ENCODE results near the gene FAM184B.

The FAM184B gene

DNA sequence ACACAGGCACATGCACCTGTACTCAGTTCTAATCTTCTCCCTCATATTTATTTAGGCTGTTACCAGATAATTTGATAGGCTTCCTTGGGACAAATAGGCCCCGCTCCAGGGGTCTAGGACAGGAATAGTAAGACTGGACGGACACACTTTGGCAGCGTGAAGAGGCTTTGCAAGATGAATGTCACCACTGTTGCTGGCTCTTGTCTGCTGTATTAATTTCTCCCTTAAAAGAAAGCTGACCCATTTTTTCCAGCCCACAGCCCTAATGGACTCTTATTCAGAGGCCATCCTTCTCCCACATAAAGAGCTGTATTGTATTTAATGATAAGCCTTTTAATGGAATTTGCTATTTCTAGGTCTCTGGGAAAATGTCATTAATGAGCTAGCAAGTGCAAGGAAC, 18.0 kb downstream of the FAM184B start:
- H3K9me3 Mint-ChIP-seq = no peaks in the 10 kb centered on the region
- H3K27ac Mint-ChIP-seq = no peak overlapping the region
- H3K4me1 Mint-ChIP-seq (ENCODE audit: low read depth) = peaks cover 3% of the 10 kb centered on the region
- no peaks in the 10 kb centered on the region for H3K27me3 Mint-ChIP-seq (ENCODE audit: low read depth)
- no peak overlapping the region for H3K4me3 Mint-ChIP-seq
- H3K36me3 Mint-ChIP-seq (ENCODE audit: low read depth) = no peaks in the 10 kb centered on the region

GRCh38 chr4:17762726-17763125, 18.7 kb downstream of the FAM184B start:
- Mint-ChIP-seq H3K27ac (no peak overlapping the region), H3K27me3 (ENCODE audit: low read depth) (no peaks in the 10 kb centered on the region), H3K4me3 (no peak overlapping the region), H3K4me1 (ENCODE audit: low read depth) (peaks cover 3% of the 10 kb centered on the region), H3K36me3 (ENCODE audit: low read depth) (no peaks in the 10 kb centered on the region), H3K9me3 (no peaks in the 10 kb centered on the region)

DNA sequence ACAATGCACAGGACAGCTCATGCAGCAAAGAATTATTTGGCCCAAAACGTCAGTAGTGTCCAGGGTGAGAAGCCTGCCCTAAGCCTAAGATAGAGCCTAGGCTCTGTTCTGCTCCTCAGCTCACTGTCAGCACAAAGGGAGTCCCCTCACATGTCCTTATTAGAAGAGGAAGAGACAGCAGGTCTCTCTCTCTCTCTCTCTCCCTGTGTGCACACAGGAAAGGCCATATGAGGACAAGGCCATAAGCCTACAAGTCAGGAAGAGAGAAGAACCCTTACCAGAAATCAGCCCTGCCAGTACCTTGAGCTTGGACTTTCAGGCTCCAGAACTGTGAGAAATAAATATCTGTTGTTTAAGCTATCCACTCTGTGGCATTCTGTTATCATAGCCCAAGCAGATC, 20.4 kb downstream of the FAM184B start:
- H3K36me3 Mint-ChIP-seq (ENCODE audit: low read depth) = no peaks in the 10 kb centered on the region
- H3K4me3 Mint-ChIP-seq = no peak overlapping the region
- H3K9me3 Mint-ChIP-seq = no peaks in the 10 kb centered on the region
- H3K27ac Mint-ChIP-seq = no peak overlapping the region
- H3K27me3 Mint-ChIP-seq (ENCODE audit: low read depth) = peaks cover 3% of the 10 kb centered on the region
- H3K4me1 Mint-ChIP-seq (ENCODE audit: low read depth) = peaks cover 3% of the 10 kb centered on the region

GRCh38 chr4:17760626-17761025, 20.8 kb downstream of the FAM184B start:
- Mint-ChIP-seq H3K4me3 (no peak overlapping the region), H3K4me1 (ENCODE audit: low read depth) (peaks cover 3% of the 10 kb centered on the region), H3K36me3 (ENCODE audit: low read depth) (no peaks in the 10 kb centered on the region), H3K27me3 (ENCODE audit: low read depth) (peaks cover 3% of the 10 kb centered on the region), H3K9me3 (no peaks in the 10 kb centered on the region), H3K27ac (no peak overlapping the region)

DNA sequence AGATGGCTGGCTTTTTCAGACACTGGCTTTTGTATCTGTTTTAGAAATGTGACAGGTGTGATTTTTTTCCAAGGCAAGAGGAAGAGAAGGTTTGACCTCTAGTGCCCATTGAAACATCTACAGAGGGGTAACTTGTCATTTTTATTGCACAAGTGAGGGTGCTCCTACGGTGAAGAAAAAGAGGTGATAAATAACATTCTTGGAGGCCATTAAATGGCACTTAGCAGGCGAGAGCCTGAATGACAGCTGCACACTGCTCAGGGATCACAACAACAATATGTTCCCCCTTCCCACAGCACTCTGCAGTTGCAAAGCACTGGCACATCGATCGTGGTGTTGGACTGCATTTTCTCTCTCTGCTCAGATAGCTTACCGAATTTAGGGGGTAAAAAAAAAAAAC, 22.9 kb downstream of the FAM184B start:
- Mint-ChIP-seq H3K36me3 (ENCODE audit: low read depth) (no peaks in the 10 kb centered on the region), H3K27ac (no peak overlapping the region), H3K4me1 (ENCODE audit: low read depth) (peaks cover 3% of the 10 kb centered on the region), H3K4me3 (no peak overlapping the region), H3K9me3 (no peaks in the 10 kb centered on the region), H3K27me3 (ENCODE audit: low read depth) (peaks cover 3% of the 10 kb centered on the region)

GRCh38 chr4:17757621-17758020, 23.8 kb downstream of the FAM184B start:
- peaks cover 3% of the 10 kb centered on the region for H3K4me1 Mint-ChIP-seq (ENCODE audit: low read depth)
- H3K9me3 Mint-ChIP-seq = no peaks in the 10 kb centered on the region
- H3K27ac Mint-ChIP-seq = no peak overlapping the region
- H3K27me3 Mint-ChIP-seq (ENCODE audit: low read depth) = peaks cover 3% of the 10 kb centered on the region
- H3K36me3 Mint-ChIP-seq (ENCODE audit: low read depth) = no peaks in the 10 kb centered on the region
- H3K4me3 Mint-ChIP-seq = no peak overlapping the region

GRCh38 chr4:17753646-17754045, 27.8 kb downstream of the FAM184B start:
- no peaks in the 10 kb centered on the region for H3K4me1 Mint-ChIP-seq (ENCODE audit: low read depth)
- H3K4me3 Mint-ChIP-seq = no peak overlapping the region
- no peaks in the 10 kb centered on the region for H3K36me3 Mint-ChIP-seq (ENCODE audit: low read depth)
- peaks cover 3% of the 10 kb centered on the region for H3K27me3 Mint-ChIP-seq (ENCODE audit: low read depth)
- no peak overlapping the region for H3K27ac Mint-ChIP-seq
- no peaks in the 10 kb centered on the region for H3K9me3 Mint-ChIP-seq

DNA sequence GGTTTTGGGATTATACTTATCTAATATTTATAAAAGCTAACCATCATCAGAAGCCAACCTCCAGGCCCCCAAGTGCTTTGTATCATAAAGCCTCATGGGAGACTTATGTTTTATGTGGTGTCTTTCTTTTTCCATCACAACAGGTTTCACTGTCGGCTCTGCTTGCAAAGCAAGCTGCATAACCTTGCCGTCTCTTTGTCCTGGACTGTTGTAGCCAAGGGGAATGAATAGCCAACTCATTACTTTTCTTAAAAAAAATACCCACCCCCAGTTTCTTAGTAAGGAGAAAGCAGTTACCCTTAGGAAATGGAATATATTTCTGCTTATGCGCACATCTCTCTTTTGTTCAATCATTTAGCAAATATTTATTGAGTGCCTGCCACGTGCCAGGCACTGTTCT, 40.7 kb downstream of the FAM184B start:
- Mint-ChIP-seq H3K4me1 (ENCODE audit: low read depth) (no peaks in the 10 kb centered on the region), H3K27ac (no peak overlapping the region), H3K36me3 (ENCODE audit: low read depth) (no peaks in the 10 kb centered on the region), H3K9me3 (no peaks in the 10 kb centered on the region), H3K27me3 (ENCODE audit: low read depth) (no peaks in the 10 kb centered on the region), H3K4me3 (no peak overlapping the region)

DNA sequence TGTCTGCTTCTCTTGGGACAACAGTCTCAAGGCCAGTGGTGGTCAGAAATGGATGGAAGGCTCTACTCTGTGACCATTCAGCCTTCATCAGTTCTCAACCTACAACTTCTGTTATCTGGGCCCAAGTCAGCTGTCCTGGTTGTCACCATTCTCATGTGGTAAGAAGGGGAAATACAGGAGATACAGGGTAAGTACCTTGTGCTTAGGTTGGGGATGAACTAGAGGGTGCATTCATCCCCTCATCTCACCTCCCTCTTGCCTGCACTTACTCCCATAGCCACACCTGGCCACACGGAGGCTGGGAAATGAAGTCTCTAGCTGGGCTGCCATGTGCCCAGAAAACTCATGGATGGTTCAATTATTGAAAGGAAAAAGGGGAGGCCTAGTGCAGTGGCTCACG, 44.9 kb downstream of the FAM184B start:
- no peaks in the 10 kb centered on the region for H3K36me3 Mint-ChIP-seq (ENCODE audit: low read depth)
- no peak overlapping the region for H3K27ac Mint-ChIP-seq
- H3K9me3 Mint-ChIP-seq = peaks cover 6% of the 10 kb centered on the region
- no peaks in the 10 kb centered on the region for H3K4me1 Mint-ChIP-seq (ENCODE audit: low read depth)
- H3K27me3 Mint-ChIP-seq (ENCODE audit: low read depth) = no peaks in the 10 kb centered on the region
- no peak overlapping the region for H3K4me3 Mint-ChIP-seq

- no peaks in the 10 kb centered on the region for H3K27me3 Mint-ChIP-seq (ENCODE audit: low read depth)
- H3K27ac Mint-ChIP-seq = no peak overlapping the region
- no peaks in the 10 kb centered on the region for H3K4me1 Mint-ChIP-seq (ENCODE audit: low read depth)
- H3K9me3 Mint-ChIP-seq = peaks cover 11% of the 10 kb centered on the region
- no peaks in the 10 kb centered on the region for H3K36me3 Mint-ChIP-seq (ENCODE audit: low read depth)
- H3K4me3 Mint-ChIP-seq = no peak overlapping the region
These were observed 54.5 kb downstream of the FAM184B start for GRCh38 chr4:17726911-17727310.

DNA sequence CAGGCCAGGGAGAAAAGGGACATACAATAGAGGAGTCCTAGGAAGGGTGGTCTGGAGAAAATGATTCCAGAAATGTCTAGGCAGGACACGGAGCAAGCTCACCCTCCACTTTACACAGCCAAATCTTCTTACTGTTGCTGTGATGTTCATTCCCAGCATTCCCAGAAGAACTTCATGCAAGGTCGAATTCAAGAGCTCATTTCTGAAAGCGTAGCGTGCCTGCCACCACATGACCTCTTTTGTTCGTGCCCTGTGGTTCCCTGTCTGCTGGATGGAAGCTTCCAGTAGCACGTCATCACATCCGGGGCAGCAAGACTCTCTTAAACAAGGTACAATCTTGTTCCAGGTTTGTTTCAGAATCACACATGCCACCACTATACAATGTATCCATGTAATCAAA, 57.8 kb downstream of the FAM184B start:
- no peak overlapping the region for H3K4me3 Mint-ChIP-seq
- peaks cover 10% of the 10 kb centered on the region for H3K9me3 Mint-ChIP-seq
- no peaks in the 10 kb centered on the region for H3K36me3 Mint-ChIP-seq (ENCODE audit: low read depth)
- no peak overlapping the region for H3K27ac Mint-ChIP-seq
- H3K4me1 Mint-ChIP-seq (ENCODE audit: low read depth) = no peaks in the 10 kb centered on the region
- H3K27me3 Mint-ChIP-seq (ENCODE audit: low read depth) = no peaks in the 10 kb centered on the region

DNA sequence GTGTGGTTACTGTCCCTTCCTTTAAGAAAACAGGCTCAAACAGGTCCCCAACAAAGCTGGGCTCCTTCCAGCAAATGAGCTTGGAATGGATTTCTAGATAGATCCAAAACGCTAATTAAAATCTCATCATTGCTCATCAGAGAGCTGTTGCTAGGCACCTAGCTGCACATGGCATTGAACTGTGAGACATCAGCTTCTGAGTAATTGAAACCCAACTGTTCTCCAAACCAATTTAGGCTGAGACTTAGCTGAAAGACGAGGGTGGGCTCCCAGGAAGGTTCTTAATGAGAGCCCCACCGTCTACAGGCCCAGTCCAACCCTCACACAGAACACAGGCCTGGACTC, 59.1 kb downstream of the FAM184B start:
- Mint-ChIP-seq H3K4me3 (no peak overlapping the region), H3K36me3 (ENCODE audit: low read depth) (no peaks in the 10 kb centered on the region), H3K27ac (no peak overlapping the region), H3K4me1 (ENCODE audit: low read depth) (no peaks in the 10 kb centered on the region), H3K27me3 (ENCODE audit: low read depth) (no peaks in the 10 kb centered on the region), H3K9me3 (peaks cover 1% of the 10 kb centered on the region)

DNA sequence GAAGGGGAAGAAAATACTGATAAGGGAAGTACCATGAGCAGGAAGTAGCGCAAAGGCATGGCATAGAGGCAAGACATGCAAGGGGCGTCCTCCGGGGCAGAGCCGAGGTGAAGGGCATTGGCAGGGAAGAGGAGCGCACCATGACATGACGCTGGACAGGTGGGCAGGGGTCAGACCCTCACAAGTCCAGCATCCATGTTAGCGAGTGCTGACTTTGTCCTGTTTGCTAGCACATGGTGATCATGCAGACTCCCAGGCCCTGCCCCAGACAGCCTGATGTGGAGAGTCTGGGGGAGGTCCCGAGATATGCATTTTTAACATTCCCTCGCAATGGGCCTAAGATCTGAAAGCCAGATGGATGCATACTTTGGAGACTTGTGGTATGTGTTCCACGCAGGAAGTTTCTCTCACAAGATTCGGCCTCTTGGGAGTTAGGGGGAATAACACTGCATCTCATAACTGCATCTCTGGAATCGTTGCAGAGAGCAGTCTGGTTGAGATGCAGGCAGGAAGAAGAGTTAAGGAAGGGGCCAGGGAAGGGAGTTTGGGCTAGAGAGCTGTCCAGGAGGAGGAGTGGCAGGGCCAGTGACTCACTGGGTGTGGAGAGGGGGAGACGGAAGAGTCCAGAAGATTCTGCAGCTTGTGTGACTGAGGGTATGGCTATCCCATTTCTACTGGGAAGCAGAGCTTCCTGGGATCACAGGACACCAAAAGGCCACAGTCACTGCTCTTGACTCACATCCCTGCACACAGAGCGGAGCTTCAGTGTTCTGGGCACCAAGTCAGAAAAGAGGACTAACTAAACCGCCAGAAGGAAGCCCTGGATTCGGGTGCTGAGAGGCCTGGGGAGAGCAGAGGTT, 59.7 kb downstream of the FAM184B start:
- Mint-ChIP-seq H3K36me3 (ENCODE audit: low read depth) (no peaks in the 10 kb centered on the region), H3K4me3 (no peak overlapping the region), H3K27ac (no peak overlapping the region), H3K9me3 (no peaks in the 10 kb centered on the region), H3K27me3 (ENCODE audit: low read depth) (no peaks in the 10 kb centered on the region), H3K4me1 (ENCODE audit: low read depth) (no peaks in the 10 kb centered on the region)

GRCh38 chr4:17719106-17719505, 62.3 kb downstream of the FAM184B start:
- Mint-ChIP-seq H3K9me3 (no peaks in the 10 kb centered on the region), H3K36me3 (ENCODE audit: low read depth) (no peaks in the 10 kb centered on the region), H3K4me3 (no peak overlapping the region), H3K27ac (no peak overlapping the region), H3K4me1 (ENCODE audit: low read depth) (no peaks in the 10 kb centered on the region), H3K27me3 (ENCODE audit: low read depth) (no peaks in the 10 kb centered on the region)

DNA sequence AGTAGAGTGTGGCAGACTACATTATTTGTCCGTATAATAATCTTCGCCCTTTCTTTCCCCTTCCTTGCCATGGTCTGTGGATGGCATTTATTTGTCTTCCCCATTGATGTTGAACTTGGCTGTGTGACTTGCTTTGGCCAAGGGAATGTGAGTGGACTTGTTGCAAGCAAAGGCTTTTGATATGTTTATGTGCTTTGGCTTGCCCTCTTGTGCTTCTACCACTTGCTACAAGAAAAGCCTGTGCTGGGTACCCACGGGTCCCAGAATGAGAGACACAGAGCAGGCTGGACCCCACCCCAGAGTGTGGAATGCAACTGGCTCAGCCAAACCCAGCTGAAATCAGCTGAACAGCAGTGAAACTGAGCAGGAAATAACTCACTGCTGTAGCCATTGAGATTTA, 63.0 kb downstream of the FAM184B start:
- no peaks in the 10 kb centered on the region for H3K9me3 Mint-ChIP-seq
- no peak overlapping the region for H3K4me3 Mint-ChIP-seq
- no peaks in the 10 kb centered on the region for H3K4me1 Mint-ChIP-seq (ENCODE audit: low read depth)
- H3K27me3 Mint-ChIP-seq (ENCODE audit: low read depth) = no peaks in the 10 kb centered on the region
- no peak overlapping the region for H3K27ac Mint-ChIP-seq
- H3K36me3 Mint-ChIP-seq (ENCODE audit: low read depth) = no peaks in the 10 kb centered on the region

DNA sequence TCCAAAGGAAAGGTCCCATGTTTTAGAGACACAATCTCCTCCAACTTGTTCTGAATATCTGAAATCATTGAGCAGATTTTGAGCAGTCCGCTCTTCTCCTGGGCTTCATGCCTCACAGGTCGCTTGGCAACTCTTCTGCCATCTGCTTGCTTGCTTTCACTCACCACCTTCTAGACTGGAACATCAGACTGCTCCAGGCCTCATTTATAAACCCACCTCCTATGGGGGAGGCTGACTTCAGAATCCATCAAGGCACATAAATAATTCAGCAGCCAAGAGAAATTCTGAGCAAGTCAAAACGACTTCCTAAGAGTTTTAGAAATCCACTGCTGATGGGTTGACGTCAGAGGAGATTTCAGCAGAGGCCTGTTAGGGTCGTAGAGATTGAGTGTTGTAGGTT, 64.1 kb downstream of the FAM184B start:
- H3K4me3 Mint-ChIP-seq = no peak overlapping the region
- no peaks in the 10 kb centered on the region for H3K36me3 Mint-ChIP-seq (ENCODE audit: low read depth)
- H3K4me1 Mint-ChIP-seq (ENCODE audit: low read depth) = no peaks in the 10 kb centered on the region
- no peak overlapping the region for H3K27ac Mint-ChIP-seq
- H3K27me3 Mint-ChIP-seq (ENCODE audit: low read depth) = no peaks in the 10 kb centered on the region
- H3K9me3 Mint-ChIP-seq = no peaks in the 10 kb centered on the region
